Stimulated activated CD8-positive, alpha-beta memory T cell treated with anti-CD3 and anti-CD28 coated beads, Interleukin-7, amount 100 ng/mL, for 1 hour (primary cell): ENCODE results near the gene TAS2R40.
"Not testable (repeated sequence)": the region's sequence is repeated elsewhere in the genome, so short reads cannot be mapped to it uniquely, and the experiment has no call there.

Experiments
- DNase-seq, 2 donors: peaks; one replicate each; pipeline ENCODE4 v3.0.0-alpha.2; 2020; ENCODE audit warnings: low read depth in 2 of 2

The TAS2R40 gene

GRCh38 chr7:143250199-143250598 is 28.4 kb downstream of the TAS2R40 start:
- DNase-seq, result no peak

DNA sequence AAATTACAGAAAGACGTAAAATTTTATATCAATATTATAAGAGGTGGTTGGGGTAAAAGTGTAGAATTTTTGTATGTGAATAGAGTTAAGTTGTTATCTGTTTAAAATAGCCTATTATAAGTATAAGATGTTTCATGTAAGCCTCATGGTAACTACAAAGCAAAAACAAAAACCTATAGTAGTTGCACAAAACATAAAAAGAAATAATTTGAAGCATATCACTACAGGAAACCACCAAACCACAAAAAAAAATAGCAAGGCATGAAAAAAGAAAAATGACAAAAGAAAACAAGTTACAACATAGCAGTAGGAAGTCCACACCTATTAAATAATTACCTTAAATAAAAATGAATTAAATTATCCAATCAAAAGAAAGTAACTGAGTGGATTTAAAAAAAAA is 29.0 kb downstream of the TAS2R40 start:
- DNase-seq, result no peak

DNA sequence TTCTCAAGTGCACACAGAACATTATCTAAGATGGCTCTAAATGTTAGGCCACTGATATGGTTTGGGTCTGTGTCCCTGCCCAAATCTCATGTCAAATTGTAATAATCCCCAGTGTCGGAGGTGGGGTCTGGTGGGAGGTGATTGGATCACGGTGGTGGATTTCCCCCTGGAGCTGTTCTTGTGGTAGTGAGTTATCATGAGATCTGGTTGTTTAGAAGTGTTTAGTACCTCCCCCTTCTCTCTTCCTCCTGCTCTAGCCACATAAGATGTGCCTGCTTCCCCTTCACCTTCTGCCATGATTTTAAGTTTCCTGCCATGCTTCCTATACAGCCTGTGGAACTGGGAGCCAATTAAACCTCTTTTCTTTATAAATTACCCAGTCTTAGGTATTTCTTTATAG is 30.2 kb downstream of the TAS2R40 start:
- no peak for DNase-seq

- DNase-seq, result no peak
Measured at GRCh38 chr7:143255564-143255963, 33.7 kb downstream of the TAS2R40 start.

DNA sequence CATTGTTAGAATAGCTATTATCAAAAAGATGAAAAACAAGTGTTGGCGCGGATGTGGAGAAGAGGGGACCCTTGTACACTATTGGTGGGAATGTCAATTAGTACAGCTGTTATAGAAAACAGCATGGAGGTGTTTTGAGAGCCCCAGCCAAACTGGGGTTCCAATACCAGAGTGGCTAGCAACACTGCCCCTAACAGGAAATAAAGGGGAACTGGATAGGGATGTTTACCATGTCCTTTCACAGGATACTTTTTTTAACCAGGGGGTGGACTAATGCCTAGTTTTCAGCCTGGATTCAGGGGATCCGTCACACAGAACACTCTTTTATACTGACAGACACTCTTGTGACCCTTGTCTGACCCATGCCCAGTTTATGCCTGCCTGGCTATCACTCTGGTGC is 34.5 kb downstream of the TAS2R40 start:
- no peak for DNase-seq

GRCh38 chr7:143256932-143257331 is 35.1 kb downstream of the TAS2R40 start:
- no peak for DNase-seq

- no peak for DNase-seq
Measured at GRCh38 chr7:143257501-143257900, 35.7 kb downstream of the TAS2R40 start.

DNA sequence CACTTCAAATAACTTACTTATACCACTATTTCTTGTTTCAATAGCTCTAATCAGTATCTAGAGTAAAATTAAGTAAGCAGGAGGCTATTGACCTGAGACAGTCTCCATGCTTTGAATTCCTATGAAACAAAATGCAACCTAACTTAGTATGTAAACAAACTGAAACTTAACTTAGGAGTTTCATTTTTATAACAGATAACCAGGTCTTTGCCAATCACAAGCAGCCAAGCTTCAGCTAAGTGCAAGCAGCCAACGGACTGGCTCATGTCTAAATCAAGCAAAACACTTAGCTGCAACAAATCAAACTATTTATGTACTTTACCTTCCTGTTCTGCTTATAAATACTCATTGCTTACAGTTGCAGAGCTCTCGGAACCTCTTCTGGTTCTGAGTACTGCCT is 37.0 kb downstream of the TAS2R40 start:
- no peak for DNase-seq

- no peak for DNase-seq
Measured at GRCh38 chr7:143259765-143260164, 37.9 kb downstream of the TAS2R40 start.

DNA sequence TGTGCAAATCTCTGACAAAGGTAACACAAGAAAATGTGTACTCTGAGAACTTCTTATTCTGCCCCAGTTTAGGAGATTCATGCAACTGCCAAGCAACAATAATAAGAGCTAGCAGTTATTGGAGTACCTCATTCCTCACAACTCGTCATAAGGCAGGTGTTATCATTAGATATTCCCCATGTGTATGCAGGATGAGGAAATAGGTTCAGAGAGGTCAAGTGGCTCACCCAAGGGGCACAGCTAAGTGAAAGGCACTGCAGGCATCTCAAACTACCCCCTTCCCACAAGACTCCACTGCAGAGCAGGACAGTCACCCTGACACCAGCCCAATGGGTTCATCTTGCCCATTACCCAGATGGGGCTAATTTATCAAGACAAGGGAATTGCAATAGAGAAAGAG is 40.1 kb downstream of the TAS2R40 start:
- DNase-seq, result no peak

DNA sequence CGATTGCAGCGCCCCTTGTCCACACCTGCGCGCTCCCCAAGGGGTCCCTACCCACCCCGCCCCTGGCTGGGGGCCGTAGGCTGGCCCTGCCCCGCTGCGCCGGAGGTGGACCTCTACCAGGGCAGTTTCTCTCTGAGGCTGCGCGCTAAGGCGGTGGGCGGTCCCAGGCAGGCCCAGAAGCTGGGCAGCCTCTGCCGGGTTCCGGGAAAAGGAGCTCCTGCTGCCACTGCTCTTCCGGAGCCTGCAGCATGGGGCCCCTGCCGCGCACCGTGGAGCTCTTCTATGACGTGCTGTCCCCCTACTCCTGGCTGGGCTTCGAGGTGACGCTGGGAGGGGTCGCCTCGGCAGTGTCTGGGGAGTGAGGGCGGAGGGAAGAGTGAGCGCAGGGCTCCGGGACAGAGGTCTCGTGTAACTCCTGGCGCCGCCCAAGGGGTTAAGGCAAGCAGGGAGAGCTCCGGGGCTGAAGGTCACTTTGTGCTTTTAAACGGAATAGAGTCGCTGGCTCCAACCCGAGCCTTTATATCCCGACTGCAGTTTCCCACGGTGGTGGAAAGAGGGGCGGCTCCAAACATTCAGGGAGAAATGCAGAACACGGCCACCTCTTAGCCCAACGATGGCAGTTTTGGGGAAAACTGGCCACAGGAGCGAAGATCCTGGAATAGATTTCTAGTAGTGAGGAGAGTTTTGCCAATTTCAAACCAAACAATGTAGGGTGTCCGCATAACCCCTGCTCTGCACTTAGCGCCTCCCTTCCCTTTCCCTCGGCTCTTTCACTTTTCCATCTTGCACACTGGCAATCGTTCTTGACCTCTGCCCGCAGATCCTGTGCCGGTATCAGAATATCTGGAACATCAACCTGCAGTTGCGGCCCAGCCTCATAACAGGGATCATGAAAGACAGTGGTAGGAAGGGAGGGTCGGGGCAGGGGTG is 41.7 kb downstream of the TAS2R40 start, which contains the start of gene GSTK1:
TSS of gene GSTK1 (plus strand) at position 176 of the 930 bp plus-strand sequence. CDS start at position 249, 73 bp downstream.
- peak; percentile 61 to 64 for DNase-seq

GRCh38 chr7:143264196-143264568 is 42.3 kb downstream of the TAS2R40 start:
- DNase-seq, result not testable (repeated sequence)

DNA sequence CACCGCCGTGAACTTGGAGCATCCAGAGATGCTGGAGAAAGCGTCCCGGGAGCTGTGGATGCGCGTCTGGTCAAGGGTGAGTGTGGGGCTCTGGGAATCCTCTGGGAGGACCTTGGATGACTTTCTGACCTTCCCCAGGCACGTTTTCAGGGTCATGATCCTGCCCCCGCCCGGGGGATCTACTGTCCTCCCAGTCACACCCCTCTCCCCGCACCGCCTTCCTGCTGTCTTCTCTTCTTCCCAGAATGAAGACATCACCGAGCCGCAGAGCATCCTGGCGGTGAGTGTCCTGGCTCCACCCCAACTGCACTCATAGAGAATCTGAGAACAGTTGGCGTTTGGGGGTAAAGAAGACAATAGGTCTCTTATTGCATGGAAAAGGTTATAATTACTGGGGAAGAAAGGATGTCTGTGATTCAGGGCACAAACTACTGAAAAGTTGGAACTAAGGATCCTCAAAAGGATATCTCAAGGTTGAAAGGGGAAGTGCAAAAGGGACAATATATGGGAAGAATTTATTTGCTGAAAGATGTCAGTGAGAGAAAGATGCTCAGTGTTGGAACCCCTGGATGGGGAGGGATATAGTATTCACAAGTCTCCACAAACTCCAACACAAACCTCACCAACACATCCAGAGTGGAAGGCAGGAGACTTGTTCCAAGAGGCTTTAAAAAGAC is 43.3 kb downstream of the TAS2R40 start:
- DNase-seq, result no peak

GRCh38 chr7:143269251-143269650 is 47.4 kb downstream of the TAS2R40 start:
- no peak for DNase-seq

- no peak for DNase-seq
Measured at GRCh38 chr7:143271240-143271639, 49.4 kb downstream of the TAS2R40 start.
